Measurements from ENCODE around the gene BYSL. TPM values are rescaled to one million over a fixed set of nuclear protein-coding genes. Genes with fewer than 3 reads are reported as not detected.

Gene BYSL
- polyA plus RNA-seq, 1 donor from 2014 or later = 19.8 TPM

DNA sequence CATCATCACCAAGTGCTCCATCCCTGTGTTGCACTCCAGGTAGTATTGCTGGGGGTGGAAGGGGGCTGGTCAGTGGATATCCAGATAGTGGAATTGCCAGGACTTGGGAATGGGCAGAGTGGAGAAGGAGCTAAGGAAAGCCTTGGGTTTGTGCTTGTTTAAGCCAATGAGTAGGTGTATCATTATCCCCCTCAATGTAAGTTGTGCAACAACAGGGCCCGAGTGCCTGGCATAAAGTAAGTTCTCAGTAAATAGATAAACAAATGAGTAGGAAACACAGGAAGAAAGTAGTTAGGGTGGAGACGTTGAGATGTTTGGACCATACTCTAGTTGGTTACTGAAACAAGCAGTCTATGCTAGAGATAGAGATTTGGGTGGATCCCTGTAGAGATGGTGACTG lies 10.5 kb downstream of the BYSL start:
- Histone ChIP-seq H3K27me3 (ENCODE audit: insufficient read depth, low read depth, low read length) (no peaks in the 10 kb centered on the region), H3K9me2 (ENCODE audit: insufficient read depth, low read length) (no peaks in the 10 kb centered on the region), H3K36me3 (ENCODE audit: insufficient read depth, low read length) (peaks cover 3% of the 10 kb centered on the region), H3F3A (ENCODE audit: insufficient read depth, low read length, poor library complexity, severe bottlenecking) (no peaks in the 10 kb centered on the region), H2AFZ (ENCODE audit: low read depth, low read length) (no peak overlapping the region), H4K20me1 (ENCODE audit: insufficient read depth) (no peaks in the 10 kb centered on the region), H3K9ac (ENCODE audit: low read length) (no peak overlapping the region), H3K27ac (ENCODE audit: low read length) (no peak overlapping the region), H3K9me3 (ENCODE audit: low read length) (no peaks in the 10 kb centered on the region), H3K4me2 (ENCODE audit: low read length) (no peak overlapping the region), H3K4me3 (ENCODE audit: low read length) (no peak overlapping the region), H3K79me2 (replicated peaks; ENCODE audit: insufficient read depth, low read length) (no peaks in the 10 kb centered on the region)
- no peak for TF ChIP-seq POLR2AphosphoS5 (IDR thresholded peaks at IDR 0.05)
- TF ChIP-seq CTCF (IDR thresholded peaks at IDR 0.05; ENCODE audit: poor library complexity, severe bottlenecking) = no peak
- TF ChIP-seq TAF1 (IDR thresholded peaks at IDR 0.05; ENCODE audit: low read depth) = no peak
- no peak for TF ChIP-seq EP300 (conservative IDR thresholded peaks at IDR 0.05; ENCODE audit: poor library complexity, severe bottlenecking)
- no peak for TF ChIP-seq EZH2 (IDR thresholded peaks at IDR 0.05; ENCODE audit: borderline replicate concordance, insufficient read depth, low read length, poor library complexity, severe bottlenecking)
- TF ChIP-seq SMC3 (conservative IDR thresholded peaks at IDR 0.05; ENCODE audit: poor library complexity) = no peak
- TF ChIP-seq, protein P1, sequence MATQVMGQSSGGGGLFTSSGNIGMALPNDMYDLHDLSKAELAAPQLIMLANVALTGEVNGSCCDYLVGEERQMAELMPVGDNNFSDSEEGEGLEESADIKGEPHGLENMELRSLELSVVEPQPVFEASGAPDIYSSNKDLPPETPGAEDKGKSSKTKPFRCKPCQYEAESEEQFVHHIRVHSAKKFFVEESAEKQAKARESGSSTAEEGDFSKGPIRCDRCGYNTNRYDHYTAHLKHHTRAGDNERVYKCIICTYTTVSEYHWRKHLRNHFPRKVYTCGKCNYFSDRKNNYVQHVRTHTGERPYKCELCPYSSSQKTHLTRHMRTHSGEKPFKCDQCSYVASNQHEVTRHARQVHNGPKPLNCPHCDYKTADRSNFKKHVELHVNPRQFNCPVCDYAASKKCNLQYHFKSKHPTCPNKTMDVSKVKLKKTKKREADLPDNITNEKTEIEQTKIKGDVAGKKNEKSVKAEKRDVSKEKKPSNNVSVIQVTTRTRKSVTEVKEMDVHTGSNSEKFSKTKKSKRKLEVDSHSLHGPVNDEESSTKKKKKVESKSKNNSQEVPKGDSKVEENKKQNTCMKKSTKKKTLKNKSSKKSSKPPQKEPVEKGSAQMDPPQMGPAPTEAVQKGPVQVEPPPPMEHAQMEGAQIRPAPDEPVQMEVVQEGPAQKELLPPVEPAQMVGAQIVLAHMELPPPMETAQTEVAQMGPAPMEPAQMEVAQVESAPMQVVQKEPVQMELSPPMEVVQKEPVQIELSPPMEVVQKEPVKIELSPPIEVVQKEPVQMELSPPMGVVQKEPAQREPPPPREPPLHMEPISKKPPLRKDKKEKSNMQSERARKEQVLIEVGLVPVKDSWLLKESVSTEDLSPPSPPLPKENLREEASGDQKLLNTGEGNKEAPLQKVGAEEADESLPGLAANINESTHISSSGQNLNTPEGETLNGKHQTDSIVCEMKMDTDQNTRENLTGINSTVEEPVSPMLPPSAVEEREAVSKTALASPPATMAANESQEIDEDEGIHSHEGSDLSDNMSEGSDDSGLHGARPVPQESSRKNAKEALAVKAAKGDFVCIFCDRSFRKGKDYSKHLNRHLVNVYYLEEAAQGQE (IDR thresholded peaks at IDR 0.05; ENCODE audit: borderline replicate concordance) = no peak
- no peak for TF ChIP-seq MXI1 (conservative IDR thresholded peaks at IDR 0.05; ENCODE audit: poor library complexity, severe bottlenecking)
- no peak for TF ChIP-seq RAD21 (conservative IDR thresholded peaks at IDR 0.05)

DNA sequence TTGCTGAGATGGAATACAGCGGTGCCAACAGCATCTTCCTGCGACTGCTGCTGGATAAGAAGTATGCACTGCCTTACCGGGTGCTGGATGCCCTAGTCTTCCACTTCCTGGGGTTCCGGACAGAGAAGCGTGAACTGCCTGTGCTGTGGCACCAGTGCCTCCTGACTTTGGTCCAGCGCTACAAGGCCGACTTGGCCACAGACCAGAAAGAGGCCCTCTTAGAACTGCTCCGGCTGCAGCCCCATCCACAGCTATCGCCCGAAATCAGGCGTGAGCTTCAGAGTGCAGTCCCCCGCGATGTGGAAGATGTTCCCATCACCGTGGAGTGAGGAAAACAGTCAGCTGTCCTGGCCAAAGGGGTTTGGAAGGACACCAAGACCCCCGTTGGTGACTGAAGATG lies 11.1 kb downstream of the BYSL start:
- no peaks in the 10 kb centered on the region for H3K9me3 ChIP-seq (ENCODE audit: low read length)
- H2AFZ ChIP-seq (ENCODE audit: low read depth, low read length) = no peak overlapping the region
- H3K79me2 ChIP-seq (replicated peaks; ENCODE audit: insufficient read depth, low read length) = no peaks in the 10 kb centered on the region
- H3K4me3 ChIP-seq (ENCODE audit: low read length) = no peak overlapping the region
- no peaks in the 10 kb centered on the region for H3K36me3 ChIP-seq (ENCODE audit: insufficient read depth, low read length)
- no peak for TF ChIP-seq CTCF (IDR thresholded peaks at IDR 0.05; ENCODE audit: poor library complexity, severe bottlenecking)
- TF ChIP-seq SMC3 (conservative IDR thresholded peaks at IDR 0.05; ENCODE audit: poor library complexity) = no peak
- TF ChIP-seq POLR2AphosphoS5 (IDR thresholded peaks at IDR 0.05) = no peak
- TF ChIP-seq, protein P1 (IDR thresholded peaks at IDR 0.05; ENCODE audit: borderline replicate concordance) = no peak
- no peak for TF ChIP-seq RAD21 (conservative IDR thresholded peaks at IDR 0.05)
- TF ChIP-seq EZH2 (IDR thresholded peaks at IDR 0.05; ENCODE audit: borderline replicate concordance, insufficient read depth, low read length, poor library complexity, severe bottlenecking) = no peak
- TF ChIP-seq EP300 (conservative IDR thresholded peaks at IDR 0.05; ENCODE audit: poor library complexity, severe bottlenecking) = no peak
- no peak for TF ChIP-seq MXI1 (conservative IDR thresholded peaks at IDR 0.05; ENCODE audit: poor library complexity, severe bottlenecking)
- no peak for TF ChIP-seq TAF1 (IDR thresholded peaks at IDR 0.05; ENCODE audit: low read depth)
- H3K27me3 ChIP-seq (ENCODE audit: insufficient read depth, low read depth, low read length) = no peaks in the 10 kb centered on the region
- no peaks in the 10 kb centered on the region for H4K20me1 ChIP-seq (ENCODE audit: insufficient read depth)
- no peak overlapping the region for H3K4me2 ChIP-seq (ENCODE audit: low read length)
- H3K27ac ChIP-seq (ENCODE audit: low read length) = no peak overlapping the region
- H3F3A ChIP-seq (ENCODE audit: insufficient read depth, low read length, poor library complexity, severe bottlenecking) = no peaks in the 10 kb centered on the region
- H3K9ac ChIP-seq (ENCODE audit: low read length) = no peak overlapping the region
- H3K9me2 ChIP-seq (ENCODE audit: insufficient read depth, low read length) = no peaks in the 10 kb centered on the region
